GM21619 (cell line): ENCODE results near the gene PLCB3.
A peak's percentile ranks its signal among the peaks of the same experiment; 100 is the strongest.

ENCODE experiments used
- ATAC-seq: cut with Tn5 transposase; IDR thresholded peaks from one replicate; pipeline ENCODE4 v1.9.1; 2021; ENCODE audit not compliant: unreplicated experiment

The PLCB3 gene

DNA sequence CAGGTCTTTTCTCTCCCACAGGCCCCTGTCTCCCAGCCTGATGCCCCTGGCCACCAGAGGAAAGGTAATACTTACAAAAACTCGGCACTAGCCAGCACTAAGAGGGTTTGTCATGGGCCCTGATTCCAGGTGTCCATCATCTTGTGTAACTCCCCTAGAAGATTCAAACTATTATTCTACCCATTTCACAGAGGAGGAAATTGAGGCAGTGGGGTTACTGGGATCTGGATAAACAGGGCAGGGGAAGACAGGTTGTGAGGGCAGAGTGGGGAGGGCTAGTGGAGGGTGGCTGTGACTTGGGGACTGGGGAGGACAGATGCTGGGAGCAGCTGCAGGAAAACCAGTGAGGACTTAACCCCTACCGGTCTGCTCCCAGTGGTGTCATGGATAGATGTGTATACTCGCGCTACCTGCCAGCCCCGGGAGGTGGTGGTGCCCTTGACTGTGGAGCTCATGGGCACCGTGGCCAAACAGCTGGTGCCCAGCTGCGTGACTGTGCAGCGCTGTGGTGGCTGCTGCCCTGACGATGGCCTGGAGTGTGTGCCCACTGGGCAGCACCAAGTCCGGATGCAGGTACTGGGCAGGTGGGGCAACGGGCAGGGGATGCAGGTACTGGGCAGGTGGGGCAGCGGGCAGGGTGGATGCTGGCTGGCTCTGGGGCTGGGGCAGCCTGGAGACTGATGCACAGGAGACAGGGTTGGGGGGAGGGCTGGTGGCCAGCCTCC, 15.7 kb upstream of the PLCB3 start:
- ATAC-seq = no peak

GRCh38 chr11:64237484-64237951, 13.8 kb upstream of the PLCB3 start:
- no peak for ATAC-seq

DNA sequence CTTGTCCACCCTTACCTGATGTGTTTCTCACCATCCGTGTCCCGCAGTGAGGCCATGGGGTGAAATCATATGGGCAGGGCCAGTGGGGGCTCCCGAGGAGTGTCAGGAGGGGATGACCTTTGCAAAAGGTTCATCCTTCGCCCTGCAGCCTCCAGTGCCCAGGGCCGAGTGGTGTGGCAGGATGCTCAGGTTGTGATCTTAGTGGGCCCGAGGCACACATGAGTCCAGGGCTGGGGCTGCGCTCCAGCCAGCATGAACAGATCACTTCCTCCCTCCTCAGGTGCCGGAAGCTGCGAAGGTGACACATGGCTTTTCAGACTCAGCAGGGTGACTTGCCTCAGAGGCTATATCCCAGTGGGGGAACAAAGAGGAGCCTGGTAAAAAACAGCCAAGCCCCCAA, 13.3 kb upstream of the PLCB3 start:
- no peak for ATAC-seq

DNA sequence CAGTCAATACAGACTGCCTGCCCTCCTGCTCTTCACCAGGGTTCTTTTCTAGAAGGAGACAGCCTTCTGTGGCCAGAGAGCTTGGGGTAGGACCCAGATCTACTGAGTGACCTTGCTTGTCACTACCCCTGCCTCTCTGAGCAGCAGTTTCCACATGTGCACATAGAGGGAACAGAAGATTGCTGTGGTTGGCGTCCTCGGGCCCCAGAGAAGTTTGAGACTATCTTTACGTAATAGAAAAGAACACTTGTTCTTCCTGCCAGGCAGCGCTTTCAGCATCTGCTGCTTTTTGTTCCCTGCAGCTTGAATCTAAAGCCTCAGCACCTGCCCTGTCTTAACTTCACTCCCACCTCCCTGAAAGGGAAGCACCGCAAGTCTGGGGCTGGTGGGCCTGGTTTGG, 12.3 kb upstream of the PLCB3 start:
- ATAC-seq = no peak

DNA sequence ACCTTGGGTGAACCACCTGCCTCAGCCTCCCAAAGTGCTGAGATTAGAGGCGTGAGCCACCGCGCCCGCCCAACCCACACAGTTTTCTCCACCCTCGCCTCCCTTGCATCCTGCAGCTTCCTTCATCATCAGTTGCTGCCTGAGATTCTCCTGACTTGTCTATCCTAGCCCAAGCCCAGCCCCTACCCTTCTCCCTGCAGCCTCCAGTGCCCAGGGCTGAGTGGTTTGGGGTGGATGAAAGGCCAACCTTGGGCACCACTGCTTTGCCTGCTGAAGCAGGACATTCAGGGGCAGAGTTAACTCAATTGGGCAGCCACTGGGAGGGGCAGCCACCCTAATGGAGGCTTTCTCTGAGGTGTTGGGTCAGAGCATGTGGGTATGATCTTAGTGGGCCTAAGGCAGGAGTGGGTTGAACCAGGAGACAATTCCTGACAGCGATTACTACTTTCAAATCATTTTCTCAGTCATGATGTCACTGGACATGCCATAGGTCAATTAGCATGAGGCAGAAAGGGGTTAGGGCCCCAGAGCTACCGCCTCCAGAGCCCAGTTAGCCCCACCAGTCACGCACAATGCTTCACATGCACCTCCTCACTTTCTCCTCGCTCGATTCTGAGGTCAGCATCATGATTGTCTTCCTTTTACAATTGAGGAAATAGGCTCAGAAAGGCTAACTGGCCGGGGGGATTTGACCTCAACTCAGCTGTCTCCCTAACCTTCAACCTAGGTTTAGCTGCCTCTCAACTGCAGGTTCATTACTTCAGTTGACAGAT, 11.5 kb upstream of the PLCB3 start:
- peak; percentile 3 for ATAC-seq

GRCh38 chr11:64240435-64241240, 10.7 kb upstream of the PLCB3 start, which contains the start of gene FKBP2:
Gene FKBP2 (plus strand): TSS chr11:64241095. CDS start chr11:64242388, 1,293 bp downstream.
- ATAC-seq = peak; percentile 40

DNA sequence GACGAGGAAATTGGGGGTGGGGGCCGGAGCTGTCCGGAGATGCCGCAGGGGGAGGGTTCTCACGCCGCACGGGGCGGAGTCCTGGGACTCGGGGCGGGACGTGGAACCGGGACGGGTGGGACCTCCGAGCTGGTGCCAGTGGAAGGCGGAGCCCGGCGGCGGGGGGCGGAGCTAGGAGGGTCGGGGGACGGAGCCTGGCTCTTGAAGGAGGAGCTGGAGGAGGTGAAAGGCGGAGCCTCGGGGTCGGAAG, 10.2 kb upstream of the PLCB3 start:
- ATAC-seq = no peak

DNA sequence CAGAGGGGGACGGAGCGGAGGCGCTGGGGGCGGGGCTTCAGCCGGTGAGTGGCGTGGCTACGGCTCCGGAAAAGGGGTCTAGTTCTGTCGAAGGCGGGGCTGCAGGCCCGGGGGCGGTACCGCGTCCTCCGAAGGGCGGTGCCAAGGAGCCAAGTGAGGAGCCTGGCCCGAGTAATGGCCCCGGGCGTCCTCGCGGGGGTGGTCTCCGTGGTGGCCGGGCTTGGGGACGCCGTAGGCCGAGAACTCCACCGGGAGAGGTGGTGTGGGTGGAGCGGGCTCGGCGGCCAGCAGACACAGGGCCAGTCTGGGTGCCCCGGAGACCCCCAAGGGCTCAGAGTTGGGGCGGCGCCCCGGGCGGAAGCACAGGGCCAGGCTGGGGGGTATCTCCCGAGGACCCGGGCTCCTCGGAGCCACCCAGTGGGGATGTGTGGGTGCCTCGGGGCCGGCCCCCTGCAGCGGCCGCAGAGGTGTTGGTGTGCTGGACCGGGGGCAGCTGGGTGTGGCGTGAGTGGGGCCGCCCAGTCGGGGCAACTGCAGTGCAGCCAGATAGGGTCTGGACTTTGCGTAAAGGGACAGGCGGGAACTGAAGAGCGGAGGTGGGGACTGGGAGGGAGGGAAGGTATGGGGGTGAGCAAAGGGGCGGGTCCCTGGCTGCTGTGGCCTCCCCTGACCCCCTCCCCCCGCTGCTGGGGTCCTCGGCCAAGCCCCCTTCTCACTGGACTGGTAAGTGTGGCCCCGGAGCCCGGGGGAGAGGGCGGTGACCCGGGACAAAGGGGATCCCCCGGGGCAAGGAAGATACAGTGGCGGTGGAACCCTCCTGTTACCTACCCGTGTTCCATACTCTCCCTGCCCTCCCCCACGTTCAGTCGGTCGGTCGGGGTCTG, 9.6 kb upstream of the PLCB3 start:
- peak; percentile 43 for ATAC-seq

- no peak for ATAC-seq
Observed at GRCh38 chr11:64243236-64243854, 8.0 kb upstream of the PLCB3 start.

- ATAC-seq = no peak
Observed at GRCh38 chr11:64244107-64244506, 7.2 kb upstream of the PLCB3 start.

DNA sequence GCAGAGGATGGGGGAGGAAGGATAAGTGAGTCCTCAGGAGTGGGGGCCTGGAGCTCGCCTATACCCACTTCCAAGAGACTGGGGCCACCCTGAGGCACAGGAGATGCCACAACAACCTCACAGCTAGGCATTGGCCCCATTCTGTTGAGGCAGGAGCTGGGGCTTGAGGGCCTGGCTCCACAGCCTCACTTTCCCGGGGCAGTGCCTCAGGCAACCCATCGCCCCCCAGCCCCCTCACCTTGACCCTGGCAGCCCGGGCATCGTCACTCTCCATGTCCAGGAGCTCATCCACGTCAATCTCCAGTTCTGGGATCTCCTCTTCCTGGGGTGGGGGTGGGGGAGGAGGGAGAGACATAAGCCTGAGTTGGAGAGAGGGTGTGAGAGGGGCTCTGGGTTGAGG, 6.4 kb upstream of the PLCB3 start:
- ATAC-seq = no peak

DNA sequence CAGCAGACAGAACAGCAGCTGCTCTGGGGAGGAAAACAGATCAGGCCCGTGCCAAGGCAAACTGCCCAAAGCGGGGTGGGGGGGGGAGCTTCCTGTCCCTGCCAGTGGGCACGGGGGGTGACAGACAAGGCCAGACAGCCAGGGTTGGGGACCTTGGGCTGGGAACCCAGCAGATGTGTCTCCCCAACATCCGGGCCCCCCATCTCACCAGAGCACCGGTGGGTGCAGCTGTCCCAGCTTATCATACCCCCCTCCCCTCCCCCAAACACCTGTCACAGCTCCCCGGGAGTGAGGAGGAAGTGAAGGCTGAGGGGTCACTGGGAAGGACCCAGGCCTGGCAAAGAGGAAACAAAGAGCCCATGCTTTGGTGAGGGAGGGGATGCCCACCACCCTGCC, 5.9 kb upstream of the PLCB3 start:
- no peak for ATAC-seq

- no peak for ATAC-seq
Observed at GRCh38 chr11:64245797-64246620, 5.3 kb upstream of the PLCB3 start.

GRCh38 chr11:64246621-64246870, 4.8 kb upstream of the PLCB3 start:
- ATAC-seq = peak; percentile 5

DNA sequence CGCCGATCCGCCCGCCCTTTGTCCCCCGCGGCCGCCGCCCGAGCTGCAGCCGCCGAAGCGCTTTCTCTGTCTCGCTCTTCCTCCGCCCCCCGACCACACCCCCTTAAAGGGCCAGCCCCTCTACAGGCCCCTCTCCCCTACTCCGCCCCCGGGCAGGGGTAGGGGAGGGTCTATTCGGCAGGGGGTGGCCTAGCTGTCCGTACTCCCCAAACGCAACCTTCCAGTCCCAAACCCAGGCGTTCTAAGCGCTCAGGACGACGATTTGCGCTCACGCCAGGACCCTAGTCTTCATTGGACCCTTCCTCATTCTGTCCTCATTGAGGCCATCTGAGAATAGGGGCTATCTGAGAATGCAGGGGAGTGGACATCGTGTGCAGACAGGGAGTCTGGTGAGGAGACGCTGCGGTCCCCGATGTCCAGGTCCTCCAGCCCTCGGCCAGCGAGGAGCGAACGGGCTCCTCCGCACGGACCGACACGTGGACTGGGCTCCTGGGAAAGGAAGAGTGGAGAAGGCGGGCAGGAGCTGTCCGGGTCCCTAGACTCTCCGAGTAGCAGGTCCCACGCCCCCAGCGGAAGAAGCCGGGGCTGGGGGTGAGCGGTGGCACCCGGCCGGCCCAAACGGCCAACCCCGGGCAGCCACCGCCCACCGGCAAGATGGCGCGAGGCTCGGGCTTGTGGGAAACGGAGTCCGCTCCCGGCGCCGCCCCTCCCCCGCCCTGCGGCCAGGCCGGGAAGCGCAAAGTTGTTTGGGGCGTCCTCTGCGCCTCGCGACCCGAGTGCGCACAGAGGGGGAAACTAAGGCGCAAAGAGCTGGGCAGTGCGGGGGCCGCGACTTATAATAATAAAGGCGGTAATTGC, 4.2 kb upstream of the PLCB3 start, which contains the start of gene PPP1R14B:
Gene PPP1R14B, minus strand, starts transcription at position 73 of the 858 bp plus-strand sequence. CDS start 270 bp downstream, outside the sequence.
- ATAC-seq = peak; percentile 30

GRCh38 chr11:64247729-64248531, 3.4 kb upstream of the PLCB3 start:
- ATAC-seq = no peak

DNA sequence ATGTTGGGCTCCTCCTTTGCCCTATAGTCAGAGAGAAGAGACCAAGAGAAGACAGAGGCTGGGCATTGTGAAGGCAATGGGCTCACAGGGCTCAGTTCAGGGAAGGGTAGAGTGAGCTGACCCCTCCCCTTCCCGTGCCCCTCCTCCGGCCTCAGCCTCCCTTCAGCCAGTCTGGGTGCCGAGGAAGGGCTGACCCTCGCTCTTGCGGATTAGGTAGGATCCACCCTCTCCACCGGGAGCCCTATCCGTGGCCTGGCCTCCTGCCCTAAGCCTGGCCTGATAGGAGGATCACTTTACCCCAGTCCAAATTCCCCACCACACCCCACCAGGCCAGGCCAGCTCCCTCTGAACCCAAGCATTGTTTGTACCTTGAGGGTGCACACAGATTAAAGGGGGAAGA, 2.8 kb upstream of the PLCB3 start:
- no peak for ATAC-seq

- no peak for ATAC-seq
Observed at GRCh38 chr11:64249038-64249437, 2.3 kb upstream of the PLCB3 start.
